A549 (cell line): ENCODE measurements around the gene AHCTF1. TPM values are rescaled to one million over a fixed set of nuclear protein-coding genes. Genes with fewer than 3 reads are reported as not detected.

Source experiments
- ATAC-seq, 2 experiments: fragments of 200-7000 bp in 1 of 2; fragments of >200 bp in 1 of 2; cut with Nextera tagmentation in 1 of 2; cut with Tn5 transposase in 1 of 2; 3 replicates each; pipeline versions ENCODE4 v1.8.0 to v1.9.1; 2018 to 2020; ENCODE audit warnings: mild to moderate bottlenecking in 1 of 2, moderate library complexity in 1 of 2
- CTCF ChIA-PET: fragments of 300-600 bp; sonication (Branson Sonifier 250); formaldehyde crosslinking; extraction: SDS; loops from one replicate; lab custom pipeline; 2021; ENCODE audit warnings: antibody characterized with exemption, inconsistent platforms; lab: Yijun Ruan, JAX
- POLR2A ChIA-PET: fragments of 350-600 bp; formaldehyde crosslinking; extraction: SDS; loops from one replicate; lab custom pipeline; 2021; ENCODE audit warnings: antibody characterized with exemption, inconsistent platforms; lab: Yijun Ruan, JAX
- DNase-seq, 2 experiments: peaks; one replicate each; pipeline versions ENCODE4 v3.0.0 to v3.0.0-alpha.2; 2011 to 2016; ENCODE audit warnings: low read depth in 1 of 2, low spot score in 1 of 2
- FAIRE-seq: peaks from 2 replicates; lab custom pipeline; 2011; peaks lifted over from hg19 to GRCh38; lab: Jason Lieb, UNC
- H3K27ac ChIP-seq, 2 experiments: fragments of >200 bp; sonication (Bioruptor Twin); formaldehyde crosslinking; 3 replicates each; pipeline ENCODE4 v1.5.1; 2016 to 2017
- H3K4me1 ChIP-seq: fragments of >200 bp; sonication (Bioruptor Twin); formaldehyde crosslinking; 3 replicates; pipeline ENCODE4 v1.6.1; 2016
- H3K4me2 ChIP-seq: fragments of >200 bp; sonication (Bioruptor Twin); formaldehyde crosslinking; 3 replicates; pipeline ENCODE4 v1.6.1; 2016
- H3K4me3 ChIP-seq: fragments of >200 bp; sonication (Bioruptor Twin); formaldehyde crosslinking; 3 replicates; pipeline ENCODE4 v1.5.1; 2016
- H3K9me3 ChIP-seq: fragments of >200 bp; sonication (Bioruptor Twin); formaldehyde crosslinking; 3 replicates; pipeline ENCODE4 v1.6.1; 2016
- CBX2 ChIP-seq: fragments of 200-600 bp; sonication (generic); IDR thresholded peaks from 2 replicates; pipeline ENCODE4 v1.6.1; 2016; ENCODE audit warnings: low read depth, mild to moderate bottlenecking, borderline replicate concordance
- CBX8 ChIP-seq: fragments of 200-600 bp; sonication (generic); IDR thresholded peaks from 2 replicates; pipeline ENCODE4 v1.6.1; 2016
- CEBPB ChIP-seq, 2 experiments: fragments of >200 bp in 1 of 2; sonication (Bioruptor Twin) in 1 of 2; formaldehyde crosslinking in 1 of 2; IDR thresholded peaks; 2 replicates each; pipeline ENCODE4 v1.6.1; 2012 to 2016
- CHD2 ChIP-seq: fragments of 150-350 bp; IDR thresholded peaks from 2 replicates; pipeline ENCODE4 v1.6.1; 2014; ENCODE audit warnings: low read length; ENCODE audit not compliant: partially characterized antibody
- EHF ChIP-seq: fragments of 250-450 bp; sonication (Bioruptor Pico); IDR thresholded peaks from 2 replicates; pipeline ENCODE4 v1.5.0; 2020; ENCODE audit warnings: mild to moderate bottlenecking
- ESRRA ChIP-seq: fragments of 150-350 bp; IDR thresholded peaks from 2 replicates; pipeline ENCODE4 v1.6.1; 2014; ENCODE audit warnings: mild to moderate bottlenecking, low read length, borderline replicate concordance
- HOXB13 ChIP-seq: fragments of 250-450 bp; sonication (Bioruptor Pico); IDR thresholded peaks from 2 replicates; pipeline ENCODE4 v1.5.0; 2020; ENCODE audit warnings: low read depth, mild to moderate bottlenecking, moderate library complexity
- KDM1A ChIP-seq: fragments of 200-600 bp; sonication (generic); IDR thresholded peaks from 2 replicates; pipeline ENCODE4 v1.6.1; 2016; ENCODE audit warnings: low read depth, mild to moderate bottlenecking
- NFE2L2 ChIP-seq: fragments of 150-350 bp; conservative IDR thresholded peaks from 2 replicates; pipeline ENCODE4 v1.6.1; 2014; ENCODE audit warnings: low read length
- NR3C1 ChIP-seq: fragments of >200 bp; sonication (Bioruptor Twin); formaldehyde crosslinking; IDR thresholded peaks from 3 replicates; pipeline ENCODE4 v1.6.1; 2017
- POLR2AphosphoS2 ChIP-seq: conservative IDR thresholded peaks from 2 replicates; pipeline ENCODE4 v1.6.1; 2012; ENCODE audit warnings: low read length, improper control_type of control experiment, inconsistent platforms
- RNF2 ChIP-seq: fragments of 200-600 bp; sonication (generic); IDR thresholded peaks from 2 replicates; pipeline ENCODE4 v1.6.1; 2016; ENCODE audit warnings: low read depth, mild to moderate bottlenecking, antibody characterized with exemption, moderate library complexity, borderline replicate concordance
- TP53 ChIP-seq: fragments of 250-450 bp; sonication (Bioruptor Pico); IDR thresholded peaks from 2 replicates; pipeline ENCODE4 v1.5.0; 2021; ENCODE audit warnings: mild to moderate bottlenecking, moderate library complexity
- ZC3H11A ChIP-seq: fragments of 450-650 bp; IDR thresholded peaks from 2 replicates; pipeline ENCODE4 v1.6.1; 2014; ENCODE audit warnings: antibody characterized with exemption, mild to moderate bottlenecking
- ZFP36 ChIP-seq: fragments of 450-650 bp; IDR thresholded peaks from 2 replicates; pipeline ENCODE4 v1.6.1; 2014; ENCODE audit warnings: borderline replicate concordance; ENCODE audit not compliant: partially characterized antibody
- ZSCAN20 ChIP-seq: fragments of 250-450 bp; sonication (Bioruptor Pico); IDR thresholded peaks from 2 replicates; pipeline ENCODE4 v1.8.0; 2022; ENCODE audit warnings: mild to moderate bottlenecking, moderate library complexity
- WGBS: methylation state at CpG from one replicate; pipeline ENCODE4 v1.1.6; 2017; ENCODE audit errors: missing lambda C conversion rate; 5-methylcytosine and 5-hydroxymethylcytosine counted together
- polyA plus RNA-seq, 4 experiments: library from polyadenylated mRNA; depleted of rRNA in 3 of 4; stranded (reverse); fragments of >200 nt; fragmentation: RNase III in 1 of 4; extraction: RNeasy Plus Mini Kit Qiagen cat#74134 plus additional on column Dnase treatment in 1 of 4; gene quantifications; 2 replicates in 3 of 4; 3 replicates in 1 of 4; pipeline ENCODE4 v1.2.3, GENCODE V29; 2011 to 2017
- TF ChIP-seq, protein P1 (sequence below): fragments of >200 bp; sonication (Bioruptor Twin); formaldehyde crosslinking; IDR thresholded peaks from 2 replicates; pipeline ENCODE4 v1.6.1; 2016
- TF ChIP-seq, protein P2 (sequence below): fragments of >200 bp; sonication (Bioruptor Twin); formaldehyde crosslinking; IDR thresholded peaks from 3 replicates; pipeline ENCODE4 v1.6.1; 2016
- TF ChIP-seq, protein P3 (sequence below): fragments of >200 bp; sonication (Bioruptor Twin); formaldehyde crosslinking; IDR thresholded peaks from 3 replicates; pipeline ENCODE4 v1.5.1; 2016

Gene AHCTF1
- polyA plus RNA-seq, 2 of the 4 experiments (the other 2 are of a cell fraction) = 27.0 to 44.7 TPM

DNA sequence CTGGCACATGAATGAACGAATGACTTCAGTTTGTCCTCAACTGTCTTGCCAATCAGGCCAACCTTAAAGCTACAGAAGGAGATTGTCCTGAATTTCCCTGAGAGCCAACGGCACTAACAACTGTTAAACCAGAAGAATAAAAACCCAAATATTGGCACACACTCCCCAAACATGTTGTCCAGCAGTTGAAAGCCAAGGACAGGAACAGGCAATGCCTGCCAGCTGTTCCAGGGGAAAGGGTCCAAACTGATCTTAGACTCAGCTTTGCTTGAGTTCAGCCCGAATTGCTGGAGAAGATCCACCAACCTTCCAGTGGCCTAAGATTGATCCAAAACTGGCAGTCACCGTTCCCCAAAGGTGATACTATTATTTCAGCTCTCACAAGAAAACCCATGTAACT is 22.4 kb upstream of the AHCTF1 start:
- ChIA-PET CTCF (interaction anchor here (0.7 kb wide), 1 partner anchor 265 kb away, joined by 3 read pairs; no protein-coding TSS in a partner anchor), POLR2A (no interaction called here)
- no peaks in the 10 kb centered on the region for H3K4me1 ChIP-seq
- peaks cover 6% of the 10 kb centered on the region; the same call in 1 of the 3 replicates for H3K9me3 ChIP-seq
- DNase-seq (no peak), ATAC-seq (no peak), FAIRE-seq (no peak)
- no peak overlapping the region for H3K4me3 ChIP-seq
- 44% methylated on average over 4 of the region's 4 CpGs for WGBS
- TF ChIP-seq ZSCAN20 (CRISPR knock-in tag) = no peak
- no peak for TF ChIP-seq NFE2L2
- TF ChIP-seq TP53 (CRISPR knock-in tag) = no peak
- TF ChIP-seq ZC3H11A = no peak
- no peak for TF ChIP-seq CBX2
- no peak for TF ChIP-seq CHD2
- TF ChIP-seq, protein P1, sequence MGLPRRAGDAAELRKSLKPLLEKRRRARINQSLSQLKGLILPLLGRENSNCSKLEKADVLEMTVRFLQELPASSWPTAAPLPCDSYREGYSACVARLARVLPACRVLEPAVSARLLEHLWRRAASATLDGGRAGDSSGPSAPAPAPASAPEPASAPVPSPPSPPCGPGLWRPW = no peak
- TF ChIP-seq, protein P2, sequence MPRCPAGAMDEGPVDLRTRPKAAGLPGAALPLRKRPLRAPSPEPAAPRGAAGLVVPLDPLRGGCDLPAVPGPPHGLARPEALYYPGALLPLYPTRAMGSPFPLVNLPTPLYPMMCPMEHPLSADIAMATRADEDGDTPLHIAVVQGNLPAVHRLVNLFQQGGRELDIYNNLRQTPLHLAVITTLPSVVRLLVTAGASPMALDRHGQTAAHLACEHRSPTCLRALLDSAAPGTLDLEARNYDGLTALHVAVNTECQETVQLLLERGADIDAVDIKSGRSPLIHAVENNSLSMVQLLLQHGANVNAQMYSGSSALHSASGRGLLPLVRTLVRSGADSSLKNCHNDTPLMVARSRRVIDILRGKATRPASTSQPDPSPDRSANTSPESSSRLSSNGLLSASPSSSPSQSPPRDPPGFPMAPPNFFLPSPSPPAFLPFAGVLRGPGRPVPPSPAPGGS = no peak
- no peak for TF ChIP-seq POLR2AphosphoS2
- no peak for TF ChIP-seq ZFP36
- TF ChIP-seq CEBPB (IDR thresholded peaks at IDR 0.05) = no peak
- TF ChIP-seq, protein P3, sequence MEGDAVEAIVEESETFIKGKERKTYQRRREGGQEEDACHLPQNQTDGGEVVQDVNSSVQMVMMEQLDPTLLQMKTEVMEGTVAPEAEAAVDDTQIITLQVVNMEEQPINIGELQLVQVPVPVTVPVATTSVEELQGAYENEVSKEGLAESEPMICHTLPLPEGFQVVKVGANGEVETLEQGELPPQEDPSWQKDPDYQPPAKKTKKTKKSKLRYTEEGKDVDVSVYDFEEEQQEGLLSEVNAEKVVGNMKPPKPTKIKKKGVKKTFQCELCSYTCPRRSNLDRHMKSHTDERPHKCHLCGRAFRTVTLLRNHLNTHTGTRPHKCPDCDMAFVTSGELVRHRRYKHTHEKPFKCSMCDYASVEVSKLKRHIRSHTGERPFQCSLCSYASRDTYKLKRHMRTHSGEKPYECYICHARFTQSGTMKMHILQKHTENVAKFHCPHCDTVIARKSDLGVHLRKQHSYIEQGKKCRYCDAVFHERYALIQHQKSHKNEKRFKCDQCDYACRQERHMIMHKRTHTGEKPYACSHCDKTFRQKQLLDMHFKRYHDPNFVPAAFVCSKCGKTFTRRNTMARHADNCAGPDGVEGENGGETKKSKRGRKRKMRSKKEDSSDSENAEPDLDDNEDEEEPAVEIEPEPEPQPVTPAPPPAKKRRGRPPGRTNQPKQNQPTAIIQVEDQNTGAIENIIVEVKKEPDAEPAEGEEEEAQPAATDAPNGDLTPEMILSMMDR = no peak
- TF ChIP-seq RNF2 = no peak
- no peak for TF ChIP-seq HOXB13 (CRISPR knock-in tag)
- no peak overlapping the region for H3K4me2 ChIP-seq
- H3K27ac ChIP-seq = no peak overlapping the region

DNA sequence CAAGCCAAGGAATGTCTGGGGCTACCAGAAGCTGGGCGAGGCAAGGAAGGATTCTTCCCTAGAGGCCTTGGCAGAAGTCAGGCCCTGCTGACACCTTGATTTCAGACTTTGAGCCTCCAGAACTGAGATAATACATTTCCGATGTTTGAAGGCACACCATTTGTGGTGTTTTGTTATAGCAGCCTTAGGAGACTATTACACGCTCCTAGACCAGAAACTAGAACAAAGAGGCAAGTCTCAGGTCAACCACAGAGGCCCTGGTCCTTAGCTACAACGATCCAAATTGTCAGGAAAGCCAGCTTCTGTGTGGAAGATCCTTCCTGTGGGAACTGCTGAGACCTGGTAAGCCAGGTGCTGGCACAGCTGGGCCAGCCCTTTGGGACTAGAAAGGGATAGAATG is 19.7 kb upstream of the AHCTF1 start:
- FAIRE-seq (no peak), DNase-seq (no peak), ATAC-seq (no peak)
- 57% methylated on average over 4 of the region's 4 CpGs for WGBS
- no peak overlapping the region for H3K27ac ChIP-seq
- H3K4me3 ChIP-seq = no peak overlapping the region
- no peak overlapping the region for H3K4me2 ChIP-seq
- ChIA-PET POLR2A (no interaction called here), CTCF (no interaction called here)
- no peak for TF ChIP-seq EHF
- no peak for TF ChIP-seq TP53 (CRISPR knock-in tag)
- no peak for TF ChIP-seq NR3C1
- TF ChIP-seq CBX8 = no peak
- no peak for TF ChIP-seq KDM1A
- no peaks in the 10 kb centered on the region for H3K9me3 ChIP-seq
- H3K4me1 ChIP-seq = no peaks in the 10 kb centered on the region

DNA sequence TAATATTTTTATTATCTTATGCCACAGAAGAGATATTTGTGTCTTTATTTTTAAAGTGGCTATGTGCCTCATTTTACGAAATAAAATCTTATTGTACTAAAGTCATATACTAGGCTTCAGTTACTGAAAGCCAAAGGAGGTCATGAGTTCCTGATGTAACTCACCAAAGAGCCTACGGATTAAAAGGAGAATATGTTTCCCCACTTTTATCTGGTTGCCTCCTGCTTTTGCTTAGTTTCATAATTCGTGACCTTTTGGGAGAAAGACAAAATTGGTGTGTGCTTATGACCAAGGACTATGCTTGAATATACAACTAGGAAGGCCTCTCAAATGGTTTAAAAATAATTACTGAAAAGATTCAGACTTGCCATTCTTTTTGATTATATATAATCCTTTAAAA is 18.2 kb upstream of the AHCTF1 start:
- ChIA-PET POLR2A (no interaction called here), CTCF (interaction anchor here (0.6 kb wide), 1 partner anchor 869 kb away, joined by 3 read pairs; no protein-coding TSS in a partner anchor)
- TF ChIP-seq TP53 (CRISPR knock-in tag) = no peak
- no peak for TF ChIP-seq NR3C1
- no peak for TF ChIP-seq ESRRA

More for the DNA sequence above, 18.2 kb upstream of the AHCTF1 start:
- FAIRE-seq (no peak), DNase-seq (no peak), ATAC-seq (no peak)
- H3K9me3 ChIP-seq = no peaks in the 10 kb centered on the region
- H3K4me3 ChIP-seq = no peak overlapping the region
- H3K4me1 ChIP-seq = no peaks in the 10 kb centered on the region
- 58% methylated on average over 3 of the region's 3 CpGs for WGBS
- no peak overlapping the region for H3K27ac ChIP-seq
- no peak overlapping the region for H3K4me2 ChIP-seq
